HG03432 (cell line): Measurements from ENCODE around the gene PRMT1.
"Not testable (repeated sequence)": the region's sequence is repeated elsewhere in the genome, so short reads cannot be mapped to it uniquely, and the experiment has no call there.

Source experiments
- ATAC-seq: cut with Tn5 transposase; IDR thresholded peaks from one replicate; pipeline ENCODE4 v1.9.1; 2021; ENCODE audit warnings: mild to moderate bottlenecking, moderate library complexity; ENCODE audit not compliant: unreplicated experiment

PRMT1 gene

GRCh38 chr19:49718511-49718910 lies 41.4 kb downstream of the PRMT1 start:
- ATAC-seq = no peak

DNA sequence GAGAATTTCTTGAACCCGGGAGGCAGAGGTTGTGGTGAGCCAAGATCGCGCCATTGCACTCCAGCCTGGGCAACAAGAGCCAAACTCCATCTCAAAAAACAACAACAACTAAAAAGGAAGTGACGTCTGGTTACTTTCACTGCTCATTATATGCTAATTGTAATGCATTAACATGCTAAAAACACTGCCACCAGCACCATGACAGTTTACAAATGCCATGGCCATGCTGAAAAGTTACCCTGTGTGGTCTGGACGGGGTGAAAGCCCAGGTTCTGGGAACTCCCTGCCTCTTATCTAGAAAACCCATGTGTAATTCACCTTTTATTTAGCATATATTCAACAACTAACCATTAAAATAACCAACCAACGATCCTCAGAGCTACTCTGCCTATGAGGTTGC lies 41.9 kb downstream of the PRMT1 start:
- ATAC-seq = no peak

DNA sequence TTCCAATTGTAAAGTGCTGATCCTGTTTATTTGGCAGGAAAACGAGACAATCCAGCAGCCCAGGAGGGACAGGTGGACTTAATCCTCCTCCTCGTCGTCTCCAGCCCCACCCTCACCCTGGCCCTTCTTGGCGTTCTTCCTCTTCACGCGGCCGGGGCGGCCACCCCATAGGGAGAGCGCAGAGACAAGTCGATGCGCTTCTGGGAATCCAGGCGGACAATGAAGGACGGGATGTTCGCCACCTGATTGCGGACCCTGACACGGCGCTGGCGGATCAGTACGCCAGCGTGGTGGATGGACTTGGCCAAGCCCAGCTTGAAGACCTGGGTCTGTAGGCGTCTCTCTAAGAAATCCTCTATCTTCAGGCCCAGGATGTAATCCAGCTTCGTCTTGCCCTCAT lies 42.3 kb downstream of the PRMT1 start:
- ATAC-seq = not testable (repeated sequence)

GRCh38 chr19:49727217-49728030 lies 50.4 kb downstream of the PRMT1 start:
- ATAC-seq = no peak

- no peak for ATAC-seq
These were observed 53.1 kb downstream of the PRMT1 start for GRCh38 chr19:49730166-49730565.
